HCT116 (cell line): ENCODE data around the gene PVR. TPM values are rescaled to one million over a fixed set of nuclear protein-coding genes. Genes with fewer than 3 reads are reported as not detected.

ENCODE experiments used
- ATAC-seq: fragments of 200-7000 bp; cut with Tn5 transposase; 2 replicates; pipeline ENCODE4 v1.9.1; 2020; ENCODE audit warnings: mild to moderate bottlenecking, moderate library complexity
- BruUV-seq: library from RNA; stranded (reverse); fragments of 400-500 nt; replicated peaks from 2 replicates; lab custom pipeline; 2021; lab: Mats Ljungman, UMichigan
- CTCF ChIA-PET: fragments of 300-600 bp; sonication (Branson Sonifier 250); formaldehyde crosslinking; loops from one replicate; lab custom pipeline; 2021; ENCODE audit warnings: antibody characterized with exemption; lab: Charles Lee
- POLR2A ChIA-PET: fragments of 300-600, 350-600 bp; sonication (Branson Sonifier 250); formaldehyde crosslinking; loops from one replicate; lab custom pipeline; 2021; ENCODE audit warnings: antibody characterized with exemption; lab: Charles Lee
- RAD21 ChIA-PET, 2 experiments: fragments of 300-600 bp; sonication (Branson Sonifier 250); formaldehyde crosslinking; loops; one replicate each; lab custom pipeline; 2023; ENCODE audit warnings: low total read pairs in 2 of 2; ENCODE audit not compliant: uncharacterized antibody in 2 of 2, unreplicated experiment in 2 of 2, low non-redundant PET in 1 of 2; lab: Charles Lee
- DNase-seq: peaks from one replicate; pipeline ENCODE4 v3.0.0-alpha.2; 2010; ENCODE audit warnings: low read depth, low spot score
- H2AFZ ChIP-seq: fragments of 200-600 bp; shearing (Covaris generic), sonication (generic); 2 replicates; pipeline ENCODE4 v1.6.1; 2017; ENCODE audit warnings: low read depth, mixed run types, mixed read lengths, antibody characterized with exemption, low read length; ENCODE audit not compliant: poor library complexity, severe bottlenecking
- H3K27ac ChIP-seq: 2 replicates; pipeline ENCODE4 v1.5.1; 2012; ENCODE audit warnings: low read depth, low read length
- H3K27me3 ChIP-seq: fragments of 200-600 bp; sonication (generic); 2 replicates; pipeline ENCODE4 v1.6.1; 2016; ENCODE audit warnings: mixed run types, low read length, mixed read lengths; ENCODE audit not compliant: insufficient read depth
- H3K36me3 ChIP-seq, 2 experiments: fragments of 200-500 bp in 1 of 2; fragments of 200-600 bp in 1 of 2; sonication (Bioruptor generic) in 1 of 2; sonication (generic) in 1 of 2; 2 replicates each; pipeline versions ENCODE4 v1.5.1 to v1.6.1; 2014 to 2016; ENCODE audit warnings: low read length in 2 of 2, inconsistent platforms in 1 of 2, mixed read lengths in 1 of 2, mixed run types in 1 of 2; ENCODE audit not compliant: insufficient read depth in 2 of 2, control insufficient read depth in 1 of 2
- H3K4me1 ChIP-seq, 2 experiments: fragments of 200-600 bp in 1 of 2; sonication (generic) in 1 of 2; 2 replicates each; pipeline versions ENCODE4 v1.5.1 to v1.6.1; 2012 to 2017; ENCODE audit warnings: low read length in 2 of 2, inconsistent platforms in 1 of 2, mild to moderate bottlenecking in 1 of 2, mixed read lengths in 1 of 2, mixed run types in 1 of 2, moderate library complexity in 1 of 2; ENCODE audit not compliant: insufficient read depth in 2 of 2, control insufficient read depth in 1 of 2
- H3K4me2 ChIP-seq: fragments of 200-600 bp; sonication (generic); 2 replicates; pipeline ENCODE4 v1.6.1; 2017; ENCODE audit warnings: mixed run types, low read length, mixed read lengths
- H3K4me3 ChIP-seq, 2 experiments: fragments of 200-600 bp in 1 of 2; sonication (generic) in 1 of 2; replicated peaks in 1 of 2; 2 replicates each; pipeline ENCODE4 v1.5.1; 2011 to 2016; ENCODE audit warnings: low read length in 2 of 2, control low read depth in 1 of 2, low read depth in 1 of 2, mild to moderate bottlenecking in 1 of 2, mixed read lengths in 1 of 2, mixed run types in 1 of 2
- H3K79me2 ChIP-seq: fragments of 200-600 bp; sonication (generic); 2 replicates; pipeline ENCODE4 v1.6.1; 2017; ENCODE audit warnings: mild to moderate bottlenecking, mixed run types, low read length, moderate library complexity, mixed read lengths; ENCODE audit not compliant: insufficient read depth
- H3K9ac ChIP-seq: fragments of 200-600 bp; sonication (generic); 2 replicates; pipeline ENCODE4 v1.6.1; 2016; ENCODE audit warnings: low read length, mixed read lengths
- H3K9me2 ChIP-seq: fragments of 200-600 bp; sonication (generic), shearing (Covaris generic); 2 replicates; pipeline ENCODE4 v1.6.1; 2017; ENCODE audit warnings: mixed run types, mild to moderate bottlenecking, moderate library complexity; ENCODE audit not compliant: insufficient read depth
- H3K9me3 ChIP-seq, 2 experiments: fragments of 200-500 bp in 1 of 2; fragments of 200-600 bp in 1 of 2; sonication (Bioruptor generic) in 1 of 2; sonication (generic) in 1 of 2; 2 replicates each; pipeline ENCODE4 v1.6.1; 2014 to 2017; ENCODE audit warnings: low read length in 2 of 2, mixed read lengths in 2 of 2, inconsistent platforms in 1 of 2, low read depth in 1 of 2, mild to moderate bottlenecking in 1 of 2, mixed run types in 1 of 2, moderate library complexity in 1 of 2; ENCODE audit not compliant: control insufficient read depth in 1 of 2, insufficient read depth in 1 of 2
- H4K20me1 ChIP-seq: fragments of 200-600 bp; sonication (generic), shearing (Covaris generic); 2 replicates; pipeline ENCODE4 v1.6.1; 2017; ENCODE audit warnings: mixed run types, mild to moderate bottlenecking, moderate library complexity; ENCODE audit not compliant: insufficient read depth
- CBX3 ChIP-seq: IDR thresholded peaks from 2 replicates; pipeline ENCODE4 v1.6.1; 2012; ENCODE audit warnings: low read depth
- CTCF ChIP-seq, 3 experiments: fragments of 200-600 bp in 1 of 3; sonication (generic) in 1 of 3; IDR thresholded peaks in 2 of 3; conservative IDR thresholded peaks in 1 of 3; 2 replicates each; pipeline ENCODE4 v1.5.1; 2012 to 2017; ENCODE audit warnings: low read depth in 2 of 3, low read length in 2 of 3, antibody characterized with exemption in 1 of 3, borderline replicate concordance in 1 of 3, control low read depth in 1 of 3, mild to moderate bottlenecking in 1 of 3, mixed read lengths in 1 of 3, mixed run types in 1 of 3, moderate library complexity in 1 of 3; ENCODE audit not compliant: insufficient read depth in 1 of 3
- POLR2AphosphoS5 ChIP-seq: IDR thresholded peaks from 2 replicates; pipeline ENCODE4 v1.6.1; 2011; ENCODE audit warnings: mild to moderate bottlenecking, low read depth, low read length, moderate library complexity
- SIN3A ChIP-seq: IDR thresholded peaks from 2 replicates; pipeline ENCODE4 v1.6.1; 2012; ENCODE audit warnings: low read depth
- SRF ChIP-seq: IDR thresholded peaks from 2 replicates; pipeline ENCODE4 v1.6.1; 2012; ENCODE audit warnings: low read depth
- YY1 ChIP-seq: IDR thresholded peaks from 2 replicates; pipeline ENCODE4 v1.6.1; 2011; ENCODE audit warnings: low read length, low read depth, moderate library complexity, mild to moderate bottlenecking; ENCODE audit not compliant: insufficient replicate concordance; ENCODE audit errors: extremely low read depth
- intact Hi-C: fragments of 100-400 bp; cut with micrococcal nuclease; formaldehyde crosslinking; loops from 2 replicates; pipeline ENCODE4 v1.10.0; 2022
- total RNA-seq: library from RNA; stranded (reverse); gene quantifications from one replicate; pipeline ENCODE4 v1.2.1, GENCODE V29; 2021; ENCODE audit not compliant: unreplicated experiment
- TF ChIP-seq, protein P1 (sequence below): IDR thresholded peaks from 2 replicates; pipeline ENCODE4 v1.6.1; 2012

The PVR gene
- total RNA-seq, 1 experiment from 2014 or later, result 62.0 TPM

DNA sequence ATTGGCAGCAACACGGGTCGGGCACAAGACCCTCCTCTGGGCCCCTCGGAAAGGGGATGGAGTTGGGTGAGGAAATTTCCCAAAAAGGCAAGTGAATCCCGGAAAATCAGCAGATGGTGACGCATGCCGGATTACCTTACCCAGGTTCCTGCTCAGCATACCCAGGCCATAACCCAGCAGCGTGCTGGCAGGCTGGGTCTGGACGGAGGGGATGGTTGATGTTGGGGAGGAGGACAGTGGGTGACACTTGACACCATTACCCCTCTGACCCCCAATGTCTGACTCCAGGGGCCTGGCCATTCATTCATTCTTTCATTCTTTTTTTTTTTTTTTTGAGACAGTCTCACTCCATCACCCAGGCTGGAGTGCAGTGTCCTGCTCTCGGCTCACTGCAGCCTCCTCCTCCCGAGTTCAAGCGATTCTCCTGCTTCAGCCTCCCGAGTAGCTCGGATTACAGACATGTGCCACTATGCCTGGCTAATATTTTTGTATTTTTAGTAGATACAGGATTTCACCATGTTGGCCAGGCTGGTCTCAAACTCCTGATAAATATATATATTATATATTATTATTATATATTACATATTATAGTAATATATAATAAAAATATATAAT, 799 bp downstream of the PVR start:
- Histone ChIP-seq H3K9me3 (no peaks in the 10 kb centered on the region), H3K9me2 (no peaks in the 10 kb centered on the region), H4K20me1 (peaks cover 5% of the 10 kb centered on the region; the same call in 1 of the 2 replicates), H3K27ac (peak overlapping the region; percentile 98), H3K4me1 (peaks cover 4 to 7% of the 10 kb centered on the region in 2 experiments; a peak in 3 of 4 replicates), H2AFZ (no peak overlapping the region), H3K4me3 (peak overlapping the region; percentile 82 to 91), H3K79me2 (peaks cover 51% of the 10 kb centered on the region), H3K27me3 (no peaks in the 10 kb centered on the region), H3K4me2 (peak overlapping the region; percentile 96), H3K36me3 (peaks cover 12 to 28% of the 10 kb centered on the region in 2 experiments; a peak in 3 of 4 replicates), H3K9ac (peak overlapping the region; percentile 86)
- POLR2A ChIA-PET, result interaction anchor here (0.6 to 2.5 kb wide), 10 partner anchors 7 to 879 kb away, joined by 3 to 16 read pairs (median 3); no protein-coding TSS in a partner anchor
- TF ChIP-seq CTCF (IDR thresholded peaks at IDR 0.05 in 2 of 3, conservative IDR thresholded peaks at IDR 0.05 in 1 of 3; ENCODE audit: borderline replicate concordance in 1 of 3, insufficient read depth in 1 of 3, low read depth in 2 of 3, low read length in 2 of 3) (no peak), POLR2AphosphoS5 (peak; percentile 39; the same call in 1 of the 2 replicates), SRF (peak; percentile 61; the same call in 1 of the 2 replicates), SIN3A (no peak), CBX3 (no peak), YY1 (no peak)
- TF ChIP-seq, protein P1, sequence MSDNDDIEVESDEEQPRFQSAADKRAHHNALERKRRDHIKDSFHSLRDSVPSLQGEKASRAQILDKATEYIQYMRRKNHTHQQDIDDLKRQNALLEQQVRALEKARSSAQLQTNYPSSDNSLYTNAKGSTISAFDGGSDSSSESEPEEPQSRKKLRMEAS, result peak; percentile 62; the same call in 1 of the 2 replicates
- TSS peak; percentile 68 for BruUV-seq
- RAD21 ChIA-PET, result interaction anchor here in 1 of 2 experiments (1.2 kb wide), 1 partner anchor 13 kb away, joined by 3 read pairs; no protein-coding TSS in a partner anchor
- CTCF ChIA-PET, result interaction anchor here (1.3 to 2.1 kb wide), 2 partner anchors 9 to 74 kb away, joined by 4 to 7 read pairs; no protein-coding TSS in a partner anchor
- ATAC-seq, result peak; percentile 68
- intact Hi-C loops, result loop anchor here (5.0 kb wide), 1 partner anchor 57 kb away; no protein-coding TSS in a partner anchor
- DNase-seq, result no peak
